ENCODE data around the gene PADI3.

PADI3 gene

DNA sequence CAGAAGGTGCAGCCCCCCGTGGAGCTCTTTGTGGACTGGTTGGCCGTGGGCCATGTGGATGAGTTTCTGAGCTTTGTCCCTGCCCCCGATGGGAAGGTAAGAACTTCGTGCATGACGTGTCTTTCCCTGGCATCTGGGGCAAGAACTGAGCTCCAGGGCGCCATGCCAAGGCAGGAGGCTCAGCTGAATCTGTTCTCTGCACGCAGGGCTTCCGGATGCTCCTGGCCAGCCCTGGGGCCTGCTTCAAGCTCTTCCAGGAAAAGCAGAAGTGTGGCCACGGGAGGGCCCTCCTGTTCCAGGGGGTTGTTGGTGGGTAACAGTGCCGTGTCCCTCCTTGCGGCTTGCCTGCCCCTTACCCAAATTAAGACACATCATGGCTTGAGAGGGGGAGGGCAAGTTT lies 27.7 kb downstream of the PADI3 start:
- DNase-seq: peak; percentile 68

DNA sequence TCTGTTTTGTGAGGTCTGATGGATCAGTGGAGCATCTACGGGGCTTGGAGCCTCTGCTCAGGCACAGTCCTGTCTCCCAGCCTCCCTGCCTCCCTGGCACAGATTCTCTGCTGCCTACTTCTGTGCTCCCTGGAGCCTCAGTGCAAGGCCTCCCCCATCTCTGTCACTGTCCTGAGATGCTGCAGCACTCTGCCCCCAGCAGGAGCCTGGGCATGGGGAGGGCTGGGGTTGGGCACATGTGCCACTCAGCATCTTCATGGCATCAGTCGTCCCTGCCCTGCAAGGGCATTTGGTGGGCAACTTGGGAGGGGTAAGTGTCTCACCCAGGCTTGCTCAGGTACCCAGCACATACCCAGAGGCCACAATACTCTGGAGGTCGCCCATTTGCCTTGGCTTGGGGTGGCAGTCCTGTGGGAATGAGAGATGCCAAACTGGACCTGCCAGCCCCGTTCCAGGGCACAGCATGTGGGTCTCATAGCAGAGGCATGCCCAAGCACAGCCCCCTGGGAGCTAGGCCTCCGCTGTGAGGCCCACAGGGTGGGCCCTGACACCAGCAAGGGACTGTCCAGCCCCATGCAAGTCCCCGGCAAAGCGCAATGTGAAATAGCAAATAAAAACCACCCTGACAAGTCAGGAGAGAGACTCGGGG lies 28.7 kb downstream of the PADI3 start:
- DNase-seq: no peak

DNA sequence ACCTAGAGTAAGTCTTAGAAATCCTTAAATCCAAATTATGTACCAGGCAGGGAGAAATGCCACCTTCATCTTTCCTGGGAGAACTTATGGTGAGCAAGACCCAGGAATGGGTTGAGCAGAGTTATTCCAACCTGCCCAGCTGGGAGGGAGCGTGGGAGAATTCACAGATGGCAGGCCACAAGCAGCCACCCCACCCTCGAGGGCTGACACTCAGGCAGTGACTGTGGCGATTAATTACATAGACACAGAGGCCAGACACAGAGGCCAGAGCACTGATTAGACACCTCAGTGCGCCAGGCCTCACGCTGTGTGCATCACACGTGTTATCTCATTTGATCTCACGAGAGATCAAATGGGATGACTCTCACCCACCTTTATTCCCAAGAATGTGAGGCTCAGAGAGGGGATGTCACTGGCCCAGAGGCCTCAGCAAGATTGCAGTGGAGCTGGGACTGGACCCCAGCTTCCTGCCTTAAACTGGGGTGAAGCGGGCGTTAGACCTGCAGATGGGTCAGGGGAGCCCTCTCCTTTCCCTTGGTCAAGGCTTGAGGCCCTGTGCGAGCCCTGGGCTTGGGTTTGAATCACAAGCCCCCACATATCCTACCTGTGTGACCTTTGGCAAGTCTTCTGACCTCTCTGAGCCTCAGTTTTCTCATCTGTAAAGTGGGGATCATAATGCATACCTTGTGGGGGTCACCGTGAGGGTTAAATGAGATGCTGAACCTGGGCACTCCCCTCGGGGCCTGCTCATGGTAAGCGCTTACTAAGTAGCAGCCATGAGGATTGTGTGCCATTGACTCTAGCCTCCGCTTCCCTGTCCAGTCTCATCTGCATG lies 30.3 kb downstream of the PADI3 start:
- no peak for DNase-seq

DNA sequence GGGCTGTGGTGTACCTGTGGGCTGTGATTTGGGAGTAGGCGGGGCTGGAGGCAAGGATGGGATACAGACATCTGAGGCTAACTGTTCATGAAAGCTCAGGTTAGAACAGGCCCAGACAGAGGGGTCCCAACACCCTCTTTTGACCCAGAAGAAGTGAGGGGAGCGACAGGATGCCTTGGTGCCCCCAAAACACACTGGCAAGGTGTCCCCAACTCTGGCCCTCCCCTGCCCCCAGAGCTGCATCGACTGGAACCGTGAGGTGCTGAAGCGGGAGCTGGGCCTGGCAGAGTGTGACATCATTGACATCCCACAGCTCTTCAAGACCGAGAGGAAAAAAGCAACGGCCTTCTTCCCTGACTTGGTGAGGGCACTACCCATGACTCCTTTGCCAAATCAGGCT lies 31.5 kb downstream of the PADI3 start:
- DNase-seq: no peak

DNA sequence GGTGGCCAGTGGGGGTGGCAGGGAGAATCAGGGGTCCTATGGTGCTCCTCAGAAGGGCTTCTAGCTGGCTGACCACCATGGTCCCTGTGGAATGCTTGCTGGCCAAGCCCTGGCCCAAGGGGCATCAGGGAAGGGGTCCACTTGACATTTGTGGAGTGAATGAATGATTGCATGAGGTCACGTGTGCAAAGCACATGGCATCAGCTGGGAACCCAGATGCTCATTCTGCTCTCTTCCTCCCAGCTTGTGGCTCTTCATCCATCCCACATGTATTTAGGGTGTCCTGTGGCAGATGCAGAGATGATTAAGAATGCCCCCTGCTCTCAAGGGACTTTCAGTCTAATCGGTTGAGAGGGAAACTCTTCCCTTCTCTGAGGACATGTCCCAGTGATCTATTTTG lies 32.0 kb downstream of the PADI3 start:
- no peak for DNase-seq

DNA sequence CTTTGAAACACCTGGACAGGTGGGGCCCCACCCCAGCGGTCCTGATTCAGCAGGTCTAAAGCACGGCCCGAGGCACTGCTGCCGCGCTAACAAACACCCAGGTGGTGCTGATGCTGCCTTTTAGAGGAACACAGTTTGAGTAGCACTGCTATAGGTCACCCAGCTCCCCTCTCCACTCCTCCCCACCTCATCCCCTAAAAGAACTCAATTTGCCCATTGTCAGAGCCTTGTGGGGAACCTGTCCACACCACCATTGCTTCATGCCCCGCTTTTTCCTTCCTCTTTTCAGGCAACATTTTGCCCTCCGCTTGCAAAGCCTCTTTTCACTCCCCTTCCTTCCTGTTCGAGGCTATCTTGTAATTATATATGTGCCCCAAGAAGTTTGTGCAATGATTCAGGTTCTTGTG lies 32.9 kb downstream of the PADI3 start:
- peak; percentile 83 for DNase-seq

DNA sequence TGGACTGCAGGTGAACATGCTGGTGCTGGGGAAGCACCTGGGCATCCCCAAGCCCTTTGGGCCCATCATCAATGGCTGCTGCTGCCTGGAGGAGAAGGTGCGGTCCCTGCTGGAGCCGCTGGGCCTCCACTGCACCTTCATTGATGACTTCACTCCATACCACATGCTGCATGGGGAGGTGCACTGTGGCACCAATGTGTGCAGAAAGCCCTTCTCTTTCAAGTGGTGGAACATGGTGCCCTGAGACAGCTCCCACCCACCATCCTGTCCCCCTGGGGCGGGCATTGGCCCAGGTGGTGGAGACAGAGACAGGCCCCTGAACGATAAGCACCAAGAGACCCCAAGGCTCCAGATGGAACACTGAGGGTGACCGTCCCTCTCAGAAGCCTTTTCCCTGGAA lies 33.9 kb downstream of the PADI3 start:
- DNase-seq: no peak

DNA sequence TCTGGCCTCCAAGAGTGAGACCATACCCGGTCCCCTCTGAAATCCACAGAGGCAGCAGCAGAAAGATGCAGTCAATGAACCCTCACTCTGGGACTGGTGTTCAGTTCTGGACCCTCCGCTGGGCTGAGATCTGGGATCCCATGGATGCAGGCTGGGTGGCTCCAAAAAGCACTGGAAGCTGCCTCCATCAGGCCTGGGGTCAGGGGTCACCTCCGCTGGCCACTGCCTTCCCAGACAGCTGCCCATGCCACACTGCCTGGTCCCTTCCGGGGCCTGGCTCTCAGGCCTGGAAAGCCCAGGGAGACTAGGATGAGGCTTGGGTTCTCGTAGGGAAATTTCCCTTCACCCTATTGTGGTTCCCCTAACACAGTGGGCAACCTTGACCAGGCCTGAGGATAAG lies 37.7 kb downstream of the PADI3 start:
- DNase-seq: no peak

DNA sequence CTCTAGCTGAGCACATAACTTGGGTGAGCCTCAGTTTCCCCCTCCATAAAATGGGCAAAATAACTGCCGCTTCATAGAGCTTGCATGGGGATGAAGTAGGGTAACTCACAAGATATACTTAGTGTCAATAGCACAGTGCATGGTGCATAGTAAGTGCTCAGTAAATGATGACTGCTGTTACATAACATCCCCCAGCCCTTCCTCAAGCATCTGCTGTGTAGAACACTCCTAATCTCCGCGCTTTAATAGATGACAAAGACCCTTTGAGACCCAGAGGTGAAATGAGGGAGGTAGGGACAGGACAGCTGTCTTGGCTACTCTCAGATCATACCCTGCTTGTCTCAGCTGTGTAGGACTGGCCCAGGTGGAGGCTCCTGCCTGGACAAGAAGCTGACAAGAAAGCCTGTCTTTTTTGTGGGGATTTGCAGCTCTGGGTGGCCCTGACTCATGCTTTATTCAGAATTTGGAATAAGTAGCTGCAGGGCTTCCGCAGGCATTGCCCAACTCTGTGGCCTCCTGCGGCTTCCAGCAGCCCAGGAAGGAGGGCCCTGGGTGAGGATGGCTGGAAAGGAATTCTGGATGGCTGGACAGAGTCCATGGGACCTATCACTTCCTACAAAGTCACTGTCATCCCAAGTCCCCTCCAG lies 38.4 kb downstream of the PADI3 start:
- DNase-seq: no peak

DNA sequence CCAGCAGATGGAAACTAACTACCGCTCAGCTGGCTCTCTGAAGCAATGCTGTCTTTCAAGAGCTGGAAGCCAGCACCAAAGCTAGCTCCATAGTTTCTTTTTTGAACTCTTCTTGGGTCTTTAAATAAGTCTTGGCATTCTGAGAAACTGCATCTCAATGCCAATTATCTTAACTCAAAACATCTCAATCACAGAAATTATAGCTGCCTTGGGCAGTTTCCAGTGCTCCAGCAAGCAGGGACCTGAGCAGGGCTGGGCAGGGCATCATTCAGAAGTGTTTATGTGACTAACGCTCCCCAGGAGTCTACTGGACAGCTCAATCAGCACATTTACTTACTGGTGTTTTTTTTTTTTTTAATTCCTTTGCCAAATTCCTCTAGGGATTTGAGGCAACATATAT lies 40.8 kb downstream of the PADI3 start:
- no peak for DNase-seq

DNA sequence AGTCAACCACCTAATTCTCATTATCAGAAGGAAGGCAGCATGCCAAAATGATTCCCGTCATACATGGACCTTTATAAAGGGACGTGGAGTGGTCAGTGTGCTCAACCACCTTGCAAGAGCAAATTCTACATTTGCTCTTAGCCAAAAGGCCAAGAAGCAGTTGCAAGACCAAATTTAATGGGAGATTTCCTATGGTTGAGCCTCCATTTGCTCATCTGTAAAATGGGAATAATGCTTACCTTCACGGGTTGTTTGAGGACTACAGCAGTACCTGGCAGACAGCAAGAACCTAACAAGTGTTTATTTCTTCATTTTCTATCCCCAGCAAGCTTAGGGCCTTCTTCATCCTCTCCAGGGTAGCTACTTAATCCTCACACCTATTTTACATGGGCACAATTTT lies 41.7 kb downstream of the PADI3 start:
- DNase-seq: no peak

DNA sequence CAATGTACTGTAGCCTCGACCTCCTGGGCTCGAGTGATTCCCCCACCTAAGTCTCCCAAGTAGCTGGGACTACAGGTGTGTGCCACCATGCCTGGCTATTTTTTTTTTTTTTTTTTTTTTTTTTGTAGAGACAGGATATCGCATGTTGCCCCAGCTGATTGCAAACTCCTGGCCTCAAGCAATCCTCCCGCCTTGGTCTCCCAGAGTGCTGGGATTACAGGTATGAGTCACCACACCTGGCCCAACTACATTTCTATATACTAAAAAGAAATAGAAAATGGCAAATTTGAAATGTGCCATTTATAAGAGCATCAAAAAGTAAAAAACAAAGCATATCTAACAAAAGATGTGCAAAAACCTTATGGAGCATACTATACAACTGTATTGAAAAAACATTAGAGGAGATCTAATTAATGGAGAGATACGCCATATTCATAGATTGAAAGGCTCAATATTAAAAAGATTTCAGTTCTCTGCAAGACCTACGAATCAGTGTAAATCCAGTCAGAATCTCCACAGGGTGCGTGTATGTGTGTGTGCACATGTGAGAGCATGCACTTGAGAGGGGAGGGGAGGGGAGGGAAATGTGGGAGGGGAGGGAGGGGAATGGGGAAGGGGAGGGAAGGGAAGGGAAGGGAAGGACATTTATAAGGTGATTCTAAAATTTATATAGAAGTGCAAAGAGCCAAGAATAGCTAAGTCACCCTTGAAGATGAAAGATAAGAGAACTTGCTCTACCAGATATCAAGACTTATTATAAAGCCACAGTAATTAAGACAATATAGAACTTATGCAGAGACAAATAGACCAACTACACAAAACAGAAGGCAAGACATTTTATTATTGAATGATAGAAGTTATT lies 43.6 kb downstream of the PADI3 start:
- peak; percentile 51 for DNase-seq

DNA sequence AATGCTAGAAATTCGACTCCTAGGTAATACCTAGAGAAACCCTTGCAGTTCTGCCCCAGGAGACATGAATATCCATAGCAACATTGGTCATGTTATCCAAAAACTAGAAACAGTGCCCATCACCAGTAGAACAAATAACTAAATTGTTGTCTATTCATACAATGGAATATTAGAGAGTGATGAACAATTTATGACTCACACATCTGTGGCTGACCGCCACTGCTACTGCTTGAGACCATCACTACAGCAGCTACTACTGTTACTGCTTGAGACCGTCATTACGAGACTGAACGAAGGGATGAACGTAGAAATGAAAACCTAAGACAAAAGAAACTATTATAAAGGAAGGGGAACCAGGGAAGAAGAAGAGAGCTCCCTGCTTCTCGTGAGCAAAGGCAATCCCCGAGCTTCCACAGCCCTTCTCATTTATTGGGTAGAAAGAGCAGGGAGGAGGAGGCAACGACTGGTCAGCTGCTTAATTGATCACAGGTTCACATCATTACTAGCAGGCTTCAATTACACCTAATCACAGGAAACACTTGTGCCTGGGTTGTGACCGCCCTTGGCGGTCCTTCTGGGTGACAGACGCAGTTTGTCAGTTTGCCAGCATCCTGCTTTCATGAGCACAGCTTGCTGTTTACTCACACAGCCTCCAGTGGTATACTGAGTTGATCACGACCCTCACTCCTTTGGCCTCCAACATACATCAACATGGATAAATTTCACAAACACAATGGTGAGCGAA lies 45.0 kb downstream of the PADI3 start:
- DNase-seq: no peak

DNA sequence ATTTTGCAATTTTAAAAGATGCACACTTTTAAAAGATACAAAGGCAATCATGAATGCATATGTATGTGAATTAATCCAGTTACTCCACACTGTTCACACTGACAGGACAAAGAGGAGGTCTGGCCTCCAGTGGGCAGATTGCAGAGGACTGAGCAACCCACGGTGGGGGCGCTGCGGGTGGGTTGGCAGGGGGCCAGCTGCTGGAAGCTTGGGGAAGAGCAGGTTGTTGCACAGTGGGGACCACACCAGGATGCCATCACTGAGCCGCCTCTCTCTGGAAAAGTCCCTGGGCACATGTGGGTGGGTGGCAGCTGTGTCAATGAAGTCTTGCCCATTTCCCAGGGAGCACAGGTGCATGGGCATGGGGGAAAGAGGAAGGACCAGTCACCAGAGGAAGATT lies 46.4 kb downstream of the PADI3 start:
- no peak for DNase-seq

DNA sequence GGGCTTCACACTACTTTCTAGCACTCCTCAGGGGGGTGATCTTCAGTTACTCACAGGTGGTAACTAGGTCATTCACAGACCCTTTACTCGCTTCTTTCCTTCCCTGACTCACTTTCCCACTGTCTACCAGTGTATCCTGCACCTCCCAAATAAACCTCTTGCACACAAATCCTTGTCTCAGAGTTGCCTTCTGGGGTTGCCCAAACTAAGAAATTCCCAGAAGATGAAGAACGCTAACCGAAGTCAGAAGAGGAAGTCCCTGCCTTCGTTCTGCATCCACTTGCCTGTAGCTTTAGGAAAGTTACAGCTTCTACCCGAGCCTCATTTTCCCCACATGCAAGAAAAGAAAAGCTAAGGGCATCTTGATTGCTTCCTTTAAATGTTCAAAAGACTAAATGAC lies 47.2 kb downstream of the PADI3 start:
- DNase-seq: no peak

DNA sequence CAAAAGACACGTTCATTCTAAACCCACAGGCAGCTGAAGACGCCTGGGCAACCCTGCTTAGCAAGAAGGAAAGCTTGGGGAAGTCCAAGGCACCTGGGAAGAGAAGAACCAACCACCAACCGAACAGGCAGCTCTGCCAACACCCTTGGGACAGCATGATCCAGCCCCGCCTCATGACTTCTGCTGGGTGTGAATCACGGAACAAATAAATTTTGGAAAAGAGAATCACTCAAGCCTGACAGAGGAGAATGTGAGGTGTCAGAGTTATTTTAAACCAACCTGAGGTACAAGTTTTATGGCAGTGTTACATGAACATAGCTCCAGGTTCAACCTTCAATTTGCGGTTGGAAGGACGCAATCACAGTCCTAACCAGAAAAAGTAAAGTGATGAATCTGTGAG lies 49.1 kb downstream of the PADI3 start:
- no peak for DNase-seq

DNA sequence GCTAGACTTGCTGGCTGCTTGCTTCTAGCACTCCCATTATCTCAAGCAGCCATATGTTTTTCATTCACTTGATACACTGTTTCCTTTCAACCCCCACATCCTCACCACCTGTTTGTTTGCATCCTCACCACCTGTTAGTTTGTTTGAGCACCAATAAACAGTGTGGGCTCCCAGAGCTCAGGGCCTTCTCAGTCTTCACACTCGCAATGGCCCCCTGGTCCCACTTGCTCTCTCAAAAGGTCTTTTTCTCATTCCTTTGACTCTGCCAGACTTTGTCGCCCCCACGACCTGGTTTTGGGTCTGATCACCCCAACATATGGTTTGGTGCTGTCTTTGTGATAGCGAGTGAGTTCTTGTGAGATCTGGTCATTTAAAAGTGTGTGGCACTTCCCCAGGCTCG lies 52.9 kb downstream of the PADI3 start:
- DNase-seq: no peak

DNA sequence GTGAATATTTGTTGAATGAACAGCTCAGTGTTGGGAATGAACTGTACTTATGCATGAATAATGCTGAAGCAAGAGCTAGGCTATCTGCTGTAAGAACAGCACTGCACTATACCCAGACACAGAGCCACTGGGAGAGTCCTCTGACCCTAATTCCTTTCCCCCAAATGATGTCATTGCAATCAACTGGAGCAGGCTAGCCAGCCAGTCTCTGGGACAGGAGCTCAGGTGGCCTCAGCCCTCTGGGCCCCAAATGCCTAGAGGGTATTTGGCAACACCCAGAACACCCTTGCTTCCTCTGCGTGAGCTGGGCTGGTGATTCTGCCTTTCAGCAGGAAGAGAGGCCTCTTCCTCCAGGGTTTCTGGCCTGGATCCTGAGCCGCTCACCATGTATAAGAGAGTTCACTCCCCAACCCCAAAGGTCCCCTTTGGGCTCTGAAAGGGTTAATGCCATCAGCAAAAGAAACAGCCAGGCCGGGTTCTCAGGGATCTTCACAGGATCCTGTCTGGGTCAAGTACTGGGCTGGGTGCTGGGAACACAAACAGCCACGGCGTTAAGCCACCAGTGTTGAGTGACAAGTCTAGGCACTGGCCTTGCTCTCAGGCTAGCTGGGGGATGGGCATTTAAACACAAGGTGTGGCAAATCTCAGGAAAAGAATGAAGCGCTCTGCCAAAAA lies 55.4 kb downstream of the PADI3 start:
- DNase-seq: peak; percentile 38

DNA sequence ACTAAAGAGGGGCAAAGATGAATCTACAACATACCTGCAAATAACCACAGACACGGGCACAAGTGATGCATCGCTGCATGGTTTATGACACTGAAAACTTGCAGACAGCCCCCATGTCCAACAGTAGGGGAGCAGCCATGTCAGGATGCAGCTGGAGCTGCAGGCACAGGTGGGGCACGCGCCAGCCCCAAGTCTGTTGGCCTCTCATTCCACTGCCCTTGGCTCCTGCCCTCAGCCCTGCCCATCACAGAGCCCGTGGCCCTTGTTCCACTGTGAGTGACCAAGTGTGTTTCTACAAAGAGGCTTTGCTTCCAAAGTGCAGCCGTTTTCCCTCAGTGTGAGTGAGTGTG lies 55.9 kb downstream of the PADI3 start:
- no peak for DNase-seq

DNA sequence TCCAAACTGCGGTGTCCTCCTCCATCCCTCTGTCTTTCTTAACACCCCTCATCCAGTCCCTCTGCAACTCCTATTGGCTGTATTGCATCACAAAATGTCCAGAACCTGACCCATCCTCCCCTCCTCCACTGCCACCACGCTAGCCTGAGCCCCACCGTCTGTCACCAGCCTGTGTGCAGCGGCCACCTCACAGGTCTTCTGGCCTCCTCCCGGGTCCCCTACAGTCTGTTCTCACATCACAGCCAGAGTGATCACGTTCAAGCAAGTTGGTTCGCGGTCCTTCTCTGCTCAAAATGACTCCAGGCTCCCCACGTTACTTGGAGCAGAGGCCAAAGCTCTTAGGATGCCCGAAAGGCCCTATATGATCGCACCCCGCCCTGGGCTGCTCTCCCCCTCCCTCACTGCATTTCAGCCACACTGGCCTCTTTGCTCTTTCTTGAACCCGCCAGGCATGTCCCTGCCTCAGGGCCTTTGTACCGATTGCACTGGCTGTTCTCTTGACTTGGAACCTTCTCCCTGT lies 56.7 kb downstream of the PADI3 start:
- DNase-seq: no peak

DNA sequence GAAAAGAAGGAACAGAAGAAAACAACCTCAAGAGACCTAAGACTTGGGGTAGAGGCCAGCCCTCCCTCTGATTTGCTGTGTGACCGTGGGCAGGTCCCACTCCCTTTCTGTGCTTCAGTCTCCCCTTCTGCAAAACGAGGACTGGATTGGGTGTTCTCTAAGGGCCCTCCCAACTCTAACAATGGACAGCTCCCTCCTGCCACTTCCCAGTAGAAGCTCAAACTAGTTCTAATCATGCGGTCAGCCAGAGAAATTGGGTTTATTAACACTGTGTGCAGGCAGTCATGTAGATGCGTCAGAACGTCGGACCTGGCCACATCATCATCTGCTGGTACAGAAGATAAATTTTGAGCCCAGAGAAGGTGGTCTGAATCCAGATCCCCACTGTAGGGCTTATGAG lies 57.5 kb downstream of the PADI3 start:
- no peak for DNase-seq

DNA sequence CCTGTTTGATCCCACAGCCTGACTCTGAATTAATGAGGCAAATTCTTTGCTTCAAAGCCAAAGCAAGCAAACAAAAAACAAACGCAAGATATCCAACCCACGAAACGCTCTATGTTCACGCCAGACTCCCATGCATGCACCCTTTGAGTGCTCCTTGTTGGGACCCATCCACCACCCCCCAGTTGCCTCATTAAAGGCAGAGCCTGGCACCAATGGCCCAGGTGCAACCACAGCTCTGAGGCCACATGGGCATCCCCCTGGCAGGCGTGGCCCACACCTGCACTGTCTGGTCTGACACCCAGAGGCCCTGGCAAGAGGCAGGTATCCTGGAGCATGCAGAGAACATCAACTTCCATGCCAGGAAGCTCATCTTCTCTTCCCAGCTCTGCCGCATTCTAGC lies 58.0 kb downstream of the PADI3 start:
- no peak for DNase-seq

All from hematopoietic multipotent progenitor cell treated with erythropoietin and hydrocortisone succinate and interleukin-3 and kit ligand, for 6 days (in vitro differentiated cells).